K562 (cell line): Measurements from ENCODE around the gene CXCR5. TPM values are rescaled to one million over a fixed set of nuclear protein-coding genes. Genes with fewer than 3 reads are reported as not detected.

Experiments
- ATAC-seq: fragments of 200-7000 bp; cut with Tn5 transposase; 3 replicates; pipeline ENCODE4 v1.9.1; 2020; ENCODE audit warnings: moderate library complexity
- BruUV-seq: library from RNA; stranded (reverse); fragments of 400-500 nt; replicated peaks from 2 replicates; lab custom pipeline; 2021; lab: Mats Ljungman, UMichigan
- CTCF ChIA-PET: fragments of 300-600 bp; formaldehyde crosslinking; extraction: SDS; loops from one replicate; lab custom pipeline; 2021; ENCODE audit warnings: low intra/inter-chr PET ratio; lab: Yijun Ruan, JAX
- POLR2A ChIA-PET: fragments of 300-600, 350-650 bp; sonication (Branson Sonifier 250); formaldehyde crosslinking; extraction: SDS; loops from one replicate; lab custom pipeline; 2021; ENCODE audit warnings: antibody characterized with exemption, inconsistent platforms; lab: Yijun Ruan, JAX
- DNase-seq, 4 experiments: peaks; one replicate each; pipeline versions ENCODE4 v3.0.0 to v3.0.0-alpha.2; 2011 to 2018; ENCODE audit warnings: low spot score in 3 of 4, mixed read lengths in 3 of 4; ENCODE audit errors: extremely low read depth in 1 of 4
- FAIRE-seq: peaks from 2 replicates; lab custom pipeline; 2011; peaks lifted over from hg19 to GRCh38; lab: Jason Lieb, UNC
- H2AFZ ChIP-seq: 2 replicates; pipeline ENCODE4 v1.6.0; 2011; ENCODE audit warnings: low read depth, low read length, control low read depth, inconsistent platforms
- H3K27ac ChIP-seq: fragments of 200-600 bp; 3 replicates; pipeline ENCODE4 v1.8.0; 2011; ENCODE audit warnings: low read depth, mild to moderate bottlenecking, control low read depth, inconsistent platforms, low read length, moderate library complexity, mixed read lengths; ENCODE audit errors: extremely low read depth
- H3K27me3 ChIP-seq, 2 experiments: fragments of 300-600 bp in 1 of 2; 2 replicates in 1 of 2; 3 replicates in 1 of 2; pipeline versions ENCODE4 v1.6.0 to v1.8.0; 2011; ENCODE audit warnings: inconsistent platforms in 2 of 2, low read length in 2 of 2, mild to moderate bottlenecking in 1 of 2, mixed read lengths in 1 of 2, moderate library complexity in 1 of 2; ENCODE audit not compliant: control insufficient read depth in 2 of 2, insufficient read depth in 2 of 2
- H3K36me3 ChIP-seq: fragments of 300-600 bp; 3 replicates; pipeline ENCODE4 v1.8.0; 2011; ENCODE audit warnings: mild to moderate bottlenecking, low read length, inconsistent platforms; ENCODE audit not compliant: control insufficient read depth, insufficient read depth
- H3K4me1 ChIP-seq, 2 experiments: fragments of 200-600 bp in 1 of 2; replicated peaks in 1 of 2; 2 replicates in 1 of 2; 3 replicates in 1 of 2; pipeline versions ENCODE4 v1.5.1 to v1.8.0; 2011; ENCODE audit warnings: inconsistent platforms in 2 of 2, low read length in 2 of 2, mild to moderate bottlenecking in 1 of 2, mixed read lengths in 1 of 2, moderate library complexity in 1 of 2; ENCODE audit not compliant: control insufficient read depth in 2 of 2, insufficient read depth in 2 of 2
- H3K4me2 ChIP-seq: 2 replicates; pipeline ENCODE4 v1.6.1; 2011; ENCODE audit warnings: low read length, control low read depth, inconsistent platforms, mixed read lengths; ENCODE audit not compliant: insufficient read depth
- H3K4me3 ChIP-seq: fragments of 200-600 bp; sonication (generic), shearing (Covaris generic); 2 replicates; pipeline ENCODE4 v1.5.1; 2016; ENCODE audit warnings: control low read depth, inconsistent platforms
- H3K79me2 ChIP-seq: fragments of 200-600 bp; 3 replicates; pipeline ENCODE4 v1.8.0; 2011; ENCODE audit warnings: low read length, inconsistent platforms; ENCODE audit not compliant: control insufficient read depth, insufficient read depth
- H3K9ac ChIP-seq, 2 experiments: 2 replicates each; pipeline versions ENCODE4 v1.6.0 to v1.6.1; 2011; ENCODE audit warnings: low read depth in 2 of 2, low read length in 2 of 2, control low read depth in 1 of 2, inconsistent platforms in 1 of 2, mild to moderate bottlenecking in 1 of 2, mixed read lengths in 1 of 2; ENCODE audit not compliant: insufficient read depth in 1 of 2
- H3K9me1 ChIP-seq: one replicate; pipeline ENCODE4 v1.6.0; 2011; ENCODE audit warnings: inconsistent platforms, mild to moderate bottlenecking, low read length, moderate library complexity; ENCODE audit not compliant: control insufficient read depth, insufficient read depth
- H3K9me3 ChIP-seq: replicated peaks from 2 replicates; pipeline ENCODE4 v1.5.1; 2011; ENCODE audit warnings: low read depth, low read length, inconsistent platforms; ENCODE audit not compliant: control insufficient read depth, insufficient read depth
- H4K20me1 ChIP-seq: replicated peaks from 2 replicates; pipeline ENCODE4 v1.6.1; 2011; ENCODE audit warnings: low read length, inconsistent platforms, mixed read lengths; ENCODE audit not compliant: control insufficient read depth, insufficient read depth
- CREB1 ChIP-seq, 2 experiments: sonication (generic) in 1 of 2; formaldehyde crosslinking in 1 of 2; IDR thresholded peaks; 2 replicates each; pipeline versions ENCODE4 v1.6.1 to v1.8.0; 2012 to 2022; ENCODE audit warnings: inconsistent platforms in 1 of 2, mild to moderate bottlenecking in 1 of 2, missing genetic modification reagents in 1 of 2, moderate library complexity in 1 of 2
- LARP7 ChIP-seq: fragments of 450-650 bp; IDR thresholded peaks from 2 replicates; pipeline ENCODE4 v1.6.1; 2016
- NCOA1 ChIP-seq: fragments of 450-650 bp; IDR thresholded peaks from 2 replicates; pipeline ENCODE4 v1.6.1; 2016; ENCODE audit warnings: low read depth
- NR2C2 ChIP-seq, 2 experiments: fragments of 200-800 bp in 1 of 2; sonication (Bioruptor generic) in 1 of 2; sonication (generic) in 1 of 2; formaldehyde crosslinking in 1 of 2; IDR thresholded peaks; 2 replicates each; pipeline versions ENCODE4 v1.6.1 to v1.8.0; 2016 to 2022; ENCODE audit warnings: mild to moderate bottlenecking in 1 of 2, missing compliant biosample characterization in 1 of 2, missing genetic modification characterization in 1 of 2, missing genetic modification reagents in 1 of 2
- OTX1 ChIP-seq: fragments of 450-650 bp; formaldehyde crosslinking; IDR thresholded peaks from 2 replicates; pipeline ENCODE4 v1.4.0; 2022; ENCODE audit warnings: mild to moderate bottlenecking
- RBM17 ChIP-seq: fragments of 200-400 bp; formaldehyde crosslinking; IDR thresholded peaks from 2 replicates; pipeline ENCODE4 v1.6.1; 2017; ENCODE audit warnings: low read depth, mild to moderate bottlenecking, low read length, borderline replicate concordance
- RBM25 ChIP-seq: fragments of 200-400 bp; formaldehyde crosslinking; IDR thresholded peaks from 2 replicates; pipeline ENCODE4 v1.6.1; 2018; ENCODE audit warnings: low read length, low read depth, moderate library complexity; ENCODE audit not compliant: severe bottlenecking
- TRIM28 ChIP-seq: fragments of 450-650 bp; IDR thresholded peaks from 2 replicates; pipeline ENCODE4 v1.6.1; 2017
- ZBTB33 ChIP-seq: sonication (generic); formaldehyde crosslinking; IDR thresholded peaks from 2 replicates; pipeline ENCODE4 v1.8.1; 2023; ENCODE audit warnings: mild to moderate bottlenecking, missing genetic modification reagents
- ZSCAN32 ChIP-seq: fragments of 450-650 bp; formaldehyde crosslinking; IDR thresholded peaks from 2 replicates; pipeline ENCODE4 v1.4.0; 2020; ENCODE audit warnings: mild to moderate bottlenecking, moderate library complexity
- WGBS: fragments of 100-300 bp; shearing (Covaris generic); methylation state at CpG from one replicate; pipeline ENCODE4 v1.1.6; 2016; ENCODE audit warnings: low coverage, mixed read lengths; ENCODE audit not compliant: insufficient coverage; ENCODE audit errors: missing lambda C conversion rate; 5-methylcytosine and 5-hydroxymethylcytosine counted together
- in situ Hi-C: fragments of 300-500 bp; cut with MboI; formaldehyde crosslinking; loops from 4 replicates; pipeline ENCODE4 v1.15.0; 2018; ENCODE audit warnings: inconsistent platforms, mixed read lengths
- intact Hi-C: fragments of 100-400 bp; cut with micrococcal nuclease; formaldehyde crosslinking; loops from 2 replicates; pipeline ENCODE4 v1.14.2; 2022
- polyA plus RNA-seq, 8 experiments: library from polyadenylated mRNA; depleted of rRNA in 4 of 8; stranded (reverse) in 5 of 8; unstranded in 3 of 8; fragments of >200 nt; fragmentation: Nextera tagmentation in 2 of 8; fragmentation: Illumina TruSeq in 1 of 8; extraction: Ambion mirVana in 2 of 8; extraction: Trizol in 1 of 8; gene quantifications; 2 replicates each; pipeline versions ENCODE4 v1.2.1 to v1.2.3, GENCODE V29; 2011 to 2014; ENCODE audit warnings: inconsistent platforms in 1 of 8, missing spikeins in 1 of 8
- total RNA-seq, 7 experiments: library from RNA; depleted of rRNA in 6 of 7; stranded (reverse); fragments of >200 nt in 6 of 7; fragmentation: Illumina TruSeq in 2 of 7; extraction: Trizol in 2 of 7; gene quantifications; 2 replicates each; pipeline versions ENCODE4 v1.2.1 to v1.2.3, GENCODE V29; 2011 to 2021; ENCODE audit warnings: low replicate concordance in 1 of 7
- TF ChIP-seq, protein P1 (sequence below), 3 experiments: fragments of 200-800 bp in 1 of 3; fragments of 250-450 bp in 1 of 3; fragments of 450-650 bp in 1 of 3; sonication (Bioruptor Pico) in 1 of 3; sonication (Bioruptor generic) in 1 of 3; formaldehyde crosslinking in 1 of 3; IDR thresholded peaks; 2 replicates each; pipeline versions ENCODE4 v1.6.1 to v1.8.0; 2016 to 2022; ENCODE audit warnings: mild to moderate bottlenecking in 2 of 3, missing genetic modification characterization in 2 of 3, missing compliant biosample characterization in 1 of 3, moderate library complexity in 1 of 3
- TF ChIP-seq, protein P2 (sequence below), 2 experiments: fragments of 450-650 bp; conservative IDR thresholded peaks; 2 replicates each; pipeline ENCODE4 v1.6.1; 2017; ENCODE audit warnings: mild to moderate bottlenecking in 2 of 2, moderate library complexity in 2 of 2

The CXCR5 gene
- total and polyA plus RNA-seq, 9 of the 15 experiments (the other 6 are each of a cell fraction or from before 2014, with no cell fraction given), result 0.03 to 0.06 TPM; not detected in 7

DNA sequence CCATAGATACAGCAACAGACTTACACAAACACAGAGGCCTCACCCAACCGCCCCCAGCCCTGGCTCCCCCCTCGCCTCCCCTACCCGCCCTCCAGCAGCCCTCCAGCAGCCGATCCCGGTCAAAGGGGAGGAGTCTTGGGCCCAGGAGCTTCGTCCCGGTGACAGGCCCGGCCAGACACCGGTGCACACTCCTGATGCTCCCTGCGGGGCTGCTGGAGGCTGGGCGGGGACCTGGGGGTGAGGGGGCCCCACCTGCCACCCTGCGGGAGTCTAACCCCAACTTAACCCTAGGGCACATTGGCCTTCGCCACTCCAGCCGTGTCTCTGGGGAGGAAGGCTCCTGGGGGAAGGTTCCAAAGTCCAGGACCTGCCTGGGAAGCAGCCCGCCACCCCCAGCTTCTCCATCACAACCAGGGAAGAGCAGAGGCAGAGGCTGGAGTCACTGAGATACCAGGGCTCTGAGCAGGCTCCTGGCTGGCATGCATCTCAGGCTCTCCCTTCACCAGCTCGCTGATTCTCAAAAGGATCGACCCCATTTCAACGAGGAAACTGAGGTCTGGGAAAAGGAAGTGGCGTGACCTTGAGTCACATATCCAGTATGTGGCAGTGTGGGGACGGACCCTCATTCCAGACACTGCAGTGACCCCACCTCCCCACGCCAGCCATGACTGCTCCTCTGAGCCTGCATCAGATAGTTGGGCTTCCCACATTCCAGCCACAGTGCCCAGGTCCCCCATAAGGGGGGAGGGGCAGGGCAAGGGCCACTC, 27.6 kb downstream of the CXCR5 start:
- peak overlapping the region; percentile 31; the same call in 1 of the 2 replicates for H3K4me3 ChIP-seq
- no peaks in the 10 kb centered on the region; a peak in 1 of 5 replicates for H3K27me3 ChIP-seq
- in situ Hi-C loops (no loop called here), intact Hi-C loops (loop anchor here (5.0 kb wide), 2 partner anchors 191 to 406 kb away; partner anchors contain the start of genes DPAGT1 and MCAM)
- peak overlapping the region; percentile 87 for H3K27ac ChIP-seq
- ChIA-PET POLR2A (interaction anchor here (0.6 to 4.5 kb wide), 8 partner anchors 12 to 413 kb away, joined by 3 to 16 read pairs (median 4); partner anchors contain the start of genes HMBS and VPS11), CTCF (no interaction called here)
- ATAC-seq, result peak; percentile 12
- no peaks in the 10 kb centered on the region; the same call in 1 of the 2 replicates for H3K9me3 ChIP-seq
- peaks cover 17% of the 10 kb centered on the region; the same call in 2 of the 3 replicates for H3K36me3 ChIP-seq
- H3K4me2 ChIP-seq, result peak overlapping the region; percentile 80
- no peak for FAIRE-seq
- H2AFZ ChIP-seq, result peak overlapping the region; percentile 70
- 22% methylated on average over 14 of the region's 21 CpGs for WGBS
- peak in 3 of 4 experiments; percentile 56 to 61 (median 60) for DNase-seq
- peaks cover 32% of the 10 kb centered on the region for H3K79me2 ChIP-seq
- no peaks in the 10 kb centered on the region for H4K20me1 ChIP-seq
- TSS peak; percentile 50 for BruUV-seq
- H3K9ac ChIP-seq, result peak overlapping the region; percentile 87 to 90
- H3K4me1 ChIP-seq, result peaks cover 37 to 78% of the 10 kb centered on the region in 2 experiments
- peaks cover 5% of the 10 kb centered on the region for H3K9me1 ChIP-seq
- 0 out of 2 replicates have a peak, but pooled peaks have one; percentile 2 for TF ChIP-seq NCOA1
- no peak for TF ChIP-seq TRIM28
- TF ChIP-seq, protein P1, sequence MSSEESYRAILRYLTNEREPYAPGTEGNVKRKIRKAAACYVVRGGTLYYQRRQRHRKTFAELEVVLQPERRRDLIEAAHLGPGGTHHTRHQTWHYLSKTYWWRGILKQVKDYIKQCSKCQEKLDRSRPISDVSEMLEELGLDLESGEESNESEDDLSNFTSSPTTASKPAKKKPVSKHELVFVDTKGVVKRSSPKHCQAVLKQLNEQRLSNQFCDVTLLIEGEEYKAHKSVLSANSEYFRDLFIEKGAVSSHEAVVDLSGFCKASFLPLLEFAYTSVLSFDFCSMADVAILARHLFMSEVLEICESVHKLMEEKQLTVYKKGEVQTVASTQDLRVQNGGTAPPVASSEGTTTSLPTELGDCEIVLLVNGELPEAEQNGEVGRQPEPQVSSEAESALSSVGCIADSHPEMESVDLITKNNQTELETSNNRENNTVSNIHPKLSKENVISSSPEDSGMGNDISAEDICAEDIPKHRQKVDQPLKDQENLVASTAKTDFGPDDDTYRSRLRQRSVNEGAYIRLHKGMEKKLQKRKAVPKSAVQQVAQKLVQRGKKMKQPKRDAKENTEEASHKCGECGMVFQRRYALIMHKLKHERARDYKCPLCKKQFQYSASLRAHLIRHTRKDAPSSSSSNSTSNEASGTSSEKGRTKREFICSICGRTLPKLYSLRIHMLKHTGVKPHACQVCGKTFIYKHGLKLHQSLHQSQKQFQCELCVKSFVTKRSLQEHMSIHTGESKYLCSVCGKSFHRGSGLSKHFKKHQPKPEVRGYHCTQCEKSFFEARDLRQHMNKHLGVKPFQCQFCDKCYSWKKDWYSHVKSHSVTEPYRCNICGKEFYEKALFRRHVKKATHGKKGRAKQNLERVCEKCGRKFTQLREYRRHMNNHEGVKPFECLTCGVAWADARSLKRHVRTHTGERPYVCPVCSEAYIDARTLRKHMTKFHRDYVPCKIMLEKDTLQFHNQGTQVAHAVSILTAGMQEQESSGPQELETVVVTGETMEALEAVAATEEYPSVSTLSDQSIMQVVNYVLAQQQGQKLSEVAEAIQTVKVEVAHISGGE (CRISPR knock-in tag; IDR thresholded peaks at IDR 0.05), result 0 out of 6 replicates have a peak, but pooled peaks of 1 of the 3 experiments have one; percentile 19
- TF ChIP-seq RBM17, result no peak
- no peak for TF ChIP-seq CREB1 (IDR thresholded peaks at IDR 0.05)
- TF ChIP-seq CREB1 (CRISPR knock-in tag; IDR thresholded peaks at IDR 0.05), result 0 out of 2 replicates have a peak, but pooled peaks have one; percentile 9
- 0 out of 2 replicates have a peak, but pooled peaks have one; percentile 13 for TF ChIP-seq LARP7
- TF ChIP-seq NR2C2 (CRISPR knock-in tag; IDR thresholded peaks at IDR 0.05), result no peak
- TF ChIP-seq NR2C2 (tag; IDR thresholded peaks at IDR 0.05), result no peak
- TF ChIP-seq, protein P2, sequence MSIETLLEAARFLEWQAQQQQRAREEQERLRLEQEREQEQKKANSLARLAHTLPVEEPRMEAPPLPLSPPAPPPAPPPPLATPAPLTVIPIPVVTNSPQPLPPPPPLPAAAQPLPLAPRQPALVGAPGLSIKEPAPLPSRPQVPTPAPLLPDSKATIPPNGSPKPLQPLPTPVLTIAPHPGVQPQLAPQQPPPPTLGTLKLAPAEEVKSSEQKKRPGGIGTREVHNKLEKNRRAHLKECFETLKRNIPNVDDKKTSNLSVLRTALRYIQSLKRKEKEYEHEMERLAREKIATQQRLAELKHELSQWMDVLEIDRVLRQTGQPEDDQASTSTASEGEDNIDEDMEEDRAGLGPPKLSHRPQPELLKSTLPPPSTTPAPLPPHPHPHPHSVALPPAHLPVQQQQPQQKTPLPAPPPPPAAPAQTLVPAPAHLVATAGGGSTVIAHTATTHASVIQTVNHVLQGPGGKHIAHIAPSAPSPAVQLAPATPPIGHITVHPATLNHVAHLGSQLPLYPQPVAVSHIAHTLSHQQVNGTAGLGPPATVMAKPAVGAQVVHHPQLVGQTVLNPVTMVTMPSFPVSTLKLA (conservative IDR thresholded peaks at IDR 0.05), result no peak
- 0 out of 2 replicates have a peak, but pooled peaks have one; percentile 15 for TF ChIP-seq ZBTB33 (CRISPR knock-in tag)
- no peak for TF ChIP-seq RBM25
- no peak for TF ChIP-seq OTX1
- no peak for TF ChIP-seq ZSCAN32 (CRISPR knock-in tag)
